Pancreas (tissue), 10 donors: ENCODE data around the gene PRSS23. TPM values are rescaled to one million over a fixed set of nuclear protein-coding genes. Genes with fewer than 3 reads are reported as not detected.

ENCODE experiments used
- ATAC-seq, 4 donors: fragments of 200-7000 bp; cut with Tn5 transposase; one replicate each; pipeline versions ENCODE4 v1.8.0 to v1.9.1; 2020; ENCODE audit warnings: mild to moderate bottlenecking in 4 of 4, moderate library complexity in 4 of 4
- DNase-seq, 6 donors: peaks; one replicate each; pipeline ENCODE4 v3.0.0-alpha.2; 2020
- FAIRE-seq: peaks from 2 replicates; lab custom pipeline; 2012; peaks lifted over from hg19 to GRCh38; lab: Jason Lieb, UNC
- H3K27ac ChIP-seq, 4 donors: fragments of 200-600 bp; sonication (generic); 1 replicate in 3 of 4; 2 replicates in 1 of 4; pipeline versions ENCODE4 v1.5.0 to v1.8.0; 2020
- H3K27me3 ChIP-seq, 4 donors: fragments of 200-600 bp; one replicate each; pipeline ENCODE4 v1.8.0; 2021
- H3K36me3 ChIP-seq, 3 donors: fragments of 200-600 bp; sonication (generic) in 1 of 3; one replicate each; pipeline versions ENCODE4 v1.5.0 to v1.8.0; 2020 to 2021
- H3K4me1 ChIP-seq, 3 donors: fragments of 200-600 bp; one replicate each; pipeline ENCODE4 v1.8.0; 2021
- H3K4me3 ChIP-seq, 4 donors: fragments of 200-600 bp; sonication (generic) in 2 of 4; one replicate each; pipeline versions ENCODE4 v1.5.0 to v1.8.0; 2020 to 2021
- H3K9me3 ChIP-seq, 4 donors: fragments of 200-600 bp; one replicate each; pipeline ENCODE4 v1.8.0; 2021
- CTCF ChIP-seq, 4 donors: fragments of 200-600 bp; sonication (generic) in 3 of 4; IDR thresholded peaks; one replicate each; pipeline versions ENCODE4 v1.5.0 to v1.8.0; 2021; ENCODE audit warnings: antibody characterized with exemption in 4 of 4
- WGBS, 2 donors: extraction: QIAGEN DNeasy Blood & Tissue Kit; methylation state at CpG; one replicate each; pipeline ENCODE4 v1.1.7; 2013; 5-methylcytosine and 5-hydroxymethylcytosine counted together
- intact Hi-C, 3 donors: fragments of 100-400 bp; cut with DNase I; formaldehyde crosslinking; loops; one replicate each; pipeline versions ENCODE4 v1.11.1 to v1.14.2; 2022
- polyA plus RNA-seq, 2 donors: library from polyadenylated mRNA; stranded (reverse); fragments of 200-250 nt; gene quantifications; one replicate each; pipeline ENCODE4 v1.2.3, GENCODE V29; 2013
- total RNA-seq, 6 donors: library from RNA; stranded (reverse); fragmentation: NEBNext Ultra II Directional in 4 of 6; extraction: Animal tissue kit (Norgen Biotek cat#: 25700) in 4 of 6; gene quantifications; one replicate each; pipeline versions ENCODE4 v1.2.1 to v1.2.4, GENCODE V29; 2021 to 2023
- donor health status: healthy with polysubstance abuse.
- donor health status: DM: no; HTN: no; CAD: no; lungs with moderate emphysema.
- donor health status: DM: no; HTN: no; CAD: no.
- donor health status: control.
- donor health status: control.
- donor health status: Bipolar disorder and iron deficiency.
- donor health status: DM: yes; HTN: yes; CAD: no.
- donor health status: DM: no; HTN: no; CAD: no.
- donor health status: DM: no; HTN: no; CAD: no.
- donor health status: DM: yes; HTN: yes; CAD: no.

The PRSS23 gene
- total and polyA plus RNA-seq, 8 donors: 4.4 to 29.4 (median 11.4) TPM

DNA sequence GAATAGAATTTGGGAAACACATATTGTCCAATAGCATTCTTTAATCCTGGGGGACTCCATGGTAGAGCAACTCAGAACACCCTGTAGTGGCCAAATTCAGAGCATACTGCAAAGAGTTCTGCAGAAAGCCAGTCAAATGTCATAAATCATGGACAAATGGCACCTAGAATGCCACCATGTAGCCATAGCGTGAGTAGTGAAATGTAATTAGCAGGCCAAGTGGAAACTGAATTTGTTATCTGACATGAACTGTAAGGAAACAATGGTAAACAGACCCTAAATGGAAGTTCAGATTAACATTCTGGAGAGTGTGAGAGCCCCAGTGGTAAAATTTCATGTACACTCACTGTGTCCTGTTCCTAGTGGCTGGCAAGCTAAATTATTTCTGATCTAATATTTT, 7.0 kb upstream of the PRSS23 start:
- TF ChIP-seq CTCF (IDR thresholded peaks at IDR 0.05): no peak
- intact Hi-C loops: no loop called here
- ATAC-seq (no peak), DNase-seq (no peak), FAIRE-seq (no peak)
- Histone ChIP-seq H3K27ac (no peak overlapping the region), H3K27me3 (no peaks in the 10 kb centered on the region), H3K4me3 (no peak overlapping the region), H3K9me3 (no peaks in the 10 kb centered on the region), H3K4me1 (peaks cover 0 to 2% (median 0%) of the 10 kb centered on the region in 3 donors), H3K36me3 (no peaks in the 10 kb centered on the region)
- 88 to 91% methylated on average over 1 of the region's 1 CpG for WGBS, 2 donors

DNA sequence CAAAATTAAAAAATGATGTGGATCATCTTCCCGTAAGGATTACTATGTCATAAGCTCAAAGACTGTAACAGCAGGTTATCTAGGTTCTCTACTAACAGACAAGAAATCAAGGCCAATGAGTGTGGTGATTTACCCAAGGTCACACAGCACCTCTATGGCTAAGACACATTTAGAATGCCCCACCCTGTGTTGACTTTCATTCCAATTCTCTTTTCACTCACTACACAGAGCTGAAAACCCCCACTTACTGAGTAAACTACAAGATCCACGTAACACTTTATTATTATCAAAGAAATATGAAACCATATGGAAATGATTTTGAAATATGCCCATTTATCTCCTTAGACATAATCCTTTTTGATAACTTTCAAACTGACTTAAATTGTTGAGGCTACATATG, 4.8 kb upstream of the PRSS23 start:
- DNase-seq: no peak
- intact Hi-C loops: no loop called here
- no peaks in the 10 kb centered on the region for H3K27me3 ChIP-seq
- WGBS, 2 donors: 49 to 52% methylated on average over 2 of the region's 2 CpGs
- H3K4me1 ChIP-seq: no peaks in the 10 kb centered on the region
- no peaks in the 10 kb centered on the region for H3K36me3 ChIP-seq
- no peak overlapping the region for H3K27ac ChIP-seq
- TF ChIP-seq CTCF (IDR thresholded peaks at IDR 0.05): no peak
- no peak overlapping the region for H3K4me3 ChIP-seq
- FAIRE-seq: no peak
- no peak for ATAC-seq
- no peaks in the 10 kb centered on the region for H3K9me3 ChIP-seq

GRCh38 chr11:86795949-86796348, 4.4 kb upstream of the PRSS23 start:
- Histone ChIP-seq H3K36me3 (no peaks in the 10 kb centered on the region), H3K4me3 (no peak overlapping the region), H3K27ac (no peak overlapping the region), H3K4me1 (peaks cover 0 to 1% (median 0%) of the 10 kb centered on the region in 3 donors), H3K9me3 (no peaks in the 10 kb centered on the region), H3K27me3 (no peaks in the 10 kb centered on the region)
- no peak for DNase-seq
- 66 to 76% methylated on average over 3 of the region's 3 CpGs for WGBS, 2 donors
- no peak for FAIRE-seq
- ATAC-seq: no peak
- TF ChIP-seq CTCF (IDR thresholded peaks at IDR 0.05): no peak
- intact Hi-C loops: no loop called here

- FAIRE-seq (no peak), DNase-seq (no peak), ATAC-seq (no peak)
- no peak for TF ChIP-seq CTCF (IDR thresholded peaks at IDR 0.05)
- WGBS, 2 donors: 57 to 59% methylated on average over 9 of the region's 9 CpGs
- H3K9me3 ChIP-seq: no peaks in the 10 kb centered on the region
- intact Hi-C loops: no loop called here
- H3K27me3 ChIP-seq: no peaks in the 10 kb centered on the region
- H3K4me3 ChIP-seq: no peak overlapping the region
- H3K36me3 ChIP-seq: no peaks in the 10 kb centered on the region
- H3K27ac ChIP-seq: no peak overlapping the region
- H3K4me1 ChIP-seq: peaks cover 3 to 8% (median 7%) of the 10 kb centered on the region in 3 donors
Observed at GRCh38 chr11:86797133-86797532, 3.2 kb upstream of the PRSS23 start.

DNA sequence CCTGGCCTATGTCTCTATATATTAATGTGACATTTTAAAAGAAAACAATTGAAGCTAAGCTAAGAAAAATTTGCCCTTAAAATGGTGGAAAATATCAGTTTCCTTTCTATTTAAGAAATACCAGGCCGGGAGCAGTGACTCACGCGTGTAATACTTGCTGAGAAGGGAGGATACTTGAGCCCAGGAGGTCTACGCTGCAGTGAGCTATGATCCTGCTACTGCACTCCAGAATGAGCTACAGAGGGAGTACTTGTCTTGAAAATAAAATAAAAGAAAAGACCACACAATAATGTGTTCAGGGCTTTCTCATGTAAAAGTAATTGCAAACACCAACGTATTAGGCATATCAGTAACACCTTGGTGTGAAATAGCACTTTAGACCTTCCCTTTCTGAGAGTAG, 1.4 kb upstream of the PRSS23 start:
- Histone ChIP-seq H3K4me1 (peaks cover 3 to 8% (median 7%) of the 10 kb centered on the region in 3 donors), H3K9me3 (no peaks in the 10 kb centered on the region), H3K36me3 (no peaks in the 10 kb centered on the region), H3K27me3 (no peaks in the 10 kb centered on the region), H3K4me3 (no peak overlapping the region), H3K27ac (no peak overlapping the region)
- WGBS, 2 donors: 90 to 92% methylated on average over 5 of the region's 5 CpGs
- TF ChIP-seq CTCF (IDR thresholded peaks at IDR 0.05): no peak
- no peak for DNase-seq
- ATAC-seq: no peak
- FAIRE-seq: no peak
- intact Hi-C loops: no loop called here
